IPS-11a (cell line): ENCODE data around the gene KRTAP1-3.
"Not testable (repeated sequence)": the region's sequence is repeated elsewhere in the genome, so short reads cannot be mapped to it uniquely, and the experiment has no call there.

Source experiments
- H3K4me3 ChIP-seq: one replicate; pipeline ENCODE4 v1.5.1; 2013; ENCODE audit warnings: low read depth, low read length, control low read depth

Gene KRTAP1-3

GRCh38 chr17:41012326-41013120 lies 22.2 kb downstream of the KRTAP1-3 start:
- no peak overlapping the region for H3K4me3 ChIP-seq

DNA sequence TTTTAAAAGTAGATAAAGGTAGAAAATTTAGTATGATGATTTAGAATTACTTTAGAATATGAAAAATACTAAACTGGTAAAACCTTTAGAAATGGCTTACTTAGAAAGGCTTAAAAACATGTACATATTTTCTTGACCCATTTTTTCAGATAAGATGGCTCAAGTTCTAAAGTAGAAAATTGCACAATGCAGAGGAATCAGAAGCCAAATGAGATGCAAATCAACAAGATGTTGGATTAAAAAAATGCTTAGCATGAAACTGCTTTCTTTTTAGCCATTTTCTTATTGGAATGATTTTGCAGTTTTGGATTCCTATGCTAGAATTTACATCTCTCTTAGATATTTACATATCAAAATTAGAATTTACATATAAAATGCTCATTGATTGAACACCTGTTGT lies 24.2 kb downstream of the KRTAP1-3 start:
- no peak overlapping the region for H3K4me3 ChIP-seq

DNA sequence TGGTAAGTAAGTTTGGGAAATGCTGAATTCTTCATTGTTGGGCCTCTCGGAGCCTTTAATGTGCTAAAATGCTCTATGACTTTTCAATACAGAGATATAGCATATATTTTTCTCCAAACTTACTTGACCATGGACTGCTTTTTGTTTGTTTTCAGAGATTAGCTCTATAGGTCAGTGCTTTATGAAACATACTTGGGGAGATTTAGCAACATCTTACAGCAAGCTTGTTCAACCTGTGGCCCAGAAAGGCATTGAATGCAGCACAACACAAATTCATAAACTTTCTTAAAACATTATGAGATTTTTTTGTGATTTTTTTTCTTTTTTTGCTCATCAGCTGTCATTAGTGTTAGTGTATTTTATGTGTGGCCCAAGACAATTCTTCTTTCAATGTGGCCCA lies 24.7 kb downstream of the KRTAP1-3 start:
- no peak overlapping the region for H3K4me3 ChIP-seq

- H3K4me3 ChIP-seq: no peak overlapping the region
These were observed 25.3 kb downstream of the KRTAP1-3 start for GRCh38 chr17:41009301-41009760.

- H3K4me3 ChIP-seq: no peak within 1 kb of the TSS
These were observed 25.9 kb downstream of the KRTAP1-3 start, which contains the start of gene KRTAP3-1 for GRCh38 chr17:41008811-41009210. KRTAP3-1 (minus strand) TSS chr17:41009128; CDS start chr17:41009074, 54 bp downstream.

- no peak overlapping the region for H3K4me3 ChIP-seq
These were observed 30.3 kb downstream of the KRTAP1-3 start for GRCh38 chr17:41004397-41004796.

GRCh38 chr17:41003926-41004325 lies 30.7 kb downstream of the KRTAP1-3 start:
- no peak overlapping the region for H3K4me3 ChIP-seq

DNA sequence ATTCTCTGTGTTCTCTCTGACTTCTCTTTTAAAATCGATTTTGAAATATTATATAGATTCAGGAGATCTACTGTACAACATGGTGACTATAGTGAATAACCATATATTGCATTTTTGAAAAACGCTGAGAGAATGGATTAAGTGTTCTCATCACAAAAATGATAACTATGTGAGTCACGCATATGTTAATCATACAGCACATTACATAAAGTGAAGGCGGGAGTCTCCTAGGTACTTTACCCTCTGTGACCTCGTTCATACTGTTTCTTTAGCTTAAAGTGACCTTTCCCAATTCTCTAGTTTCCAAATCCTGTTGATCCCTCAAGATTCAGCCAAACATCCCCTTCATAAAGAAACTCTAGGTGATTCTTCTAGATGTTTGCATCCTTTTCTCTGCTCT lies 31.9 kb downstream of the KRTAP1-3 start:
- H3K4me3 ChIP-seq: no peak overlapping the region

GRCh38 chr17:41001795-41002194 lies 32.9 kb downstream of the KRTAP1-3 start:
- H3K4me3 ChIP-seq: no peak overlapping the region

DNA sequence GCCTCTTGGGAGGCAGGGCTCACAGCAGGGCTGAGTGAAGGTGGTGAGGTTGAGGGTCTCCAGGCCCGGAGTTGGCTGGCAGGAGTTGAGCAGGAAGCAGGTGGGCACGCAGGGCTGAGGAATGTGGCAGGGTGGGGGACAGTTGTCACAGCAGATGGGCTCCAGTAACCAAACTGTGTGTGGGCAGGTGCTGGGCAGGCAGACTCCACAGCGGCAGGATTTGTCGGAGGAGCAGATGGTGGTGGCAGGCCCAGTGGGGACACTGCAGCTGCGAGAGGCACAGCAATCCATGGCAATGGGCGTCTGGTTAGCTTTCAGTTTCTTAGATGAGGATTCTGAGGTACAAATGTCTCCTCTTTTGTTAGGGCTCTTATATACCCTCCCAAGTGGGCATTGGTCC lies 35.1 kb downstream of the KRTAP1-3 start, which contains the start of gene KRTAP3-2:
Gene KRTAP3-2, minus strand, starts transcription at position 344 of the 400 bp plus-strand sequence. Its CDS starts 53 bp downstream, at position 291.
- H3K4me3 ChIP-seq: not testable (repeated sequence)

DNA sequence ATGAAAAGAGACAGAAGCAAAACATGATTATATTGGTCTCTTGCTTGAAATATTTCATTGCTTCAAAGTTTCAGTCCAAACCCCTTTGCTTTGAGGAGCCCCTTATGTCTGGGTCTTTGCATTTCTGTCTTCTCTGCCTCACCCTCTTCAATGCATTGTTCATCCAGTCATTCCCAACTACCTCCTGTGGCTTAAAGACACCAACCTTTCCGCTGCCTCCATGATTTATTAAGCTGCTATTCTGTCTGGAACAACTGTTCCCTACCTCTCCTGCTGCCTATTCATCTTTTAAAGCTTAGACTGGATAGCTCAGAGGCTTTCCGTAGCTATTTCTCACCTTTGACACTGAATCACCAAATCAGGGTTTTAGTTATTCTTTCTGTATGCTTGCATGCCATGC lies 37.3 kb downstream of the KRTAP1-3 start:
- no peak overlapping the region for H3K4me3 ChIP-seq

DNA sequence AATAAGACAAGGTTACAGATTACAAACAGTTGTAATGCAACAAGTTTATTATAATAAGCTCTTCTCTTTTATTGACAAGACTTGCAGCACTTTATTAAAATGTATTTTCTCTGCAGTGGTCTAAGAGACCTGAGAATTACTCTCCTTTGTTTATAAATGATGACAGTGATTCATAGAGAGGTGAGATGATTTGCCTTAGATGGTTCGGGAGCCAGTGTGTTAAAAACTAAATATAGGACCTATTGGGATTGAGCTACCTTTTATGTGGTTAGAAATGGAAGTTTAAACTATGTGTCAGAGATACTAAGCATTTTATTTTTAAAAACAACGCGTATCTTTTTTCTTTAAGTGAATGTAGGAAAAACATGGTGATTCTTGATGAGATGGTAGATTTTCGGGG lies 37.8 kb downstream of the KRTAP1-3 start:
- H3K4me3 ChIP-seq: no peak overlapping the region

GRCh38 chr17:40995116-40995515 lies 39.6 kb downstream of the KRTAP1-3 start:
- no peak overlapping the region for H3K4me3 ChIP-seq

- no peak within 1 kb of the TSS for H3K4me3 ChIP-seq
These were observed 40.8 kb downstream of the KRTAP1-3 start, which contains the start of gene KRTAP3-3 for GRCh38 chr17:40993839-40994238. KRTAP3-3 (minus strand) TSS chr17:40994164; CDS start chr17:40994097, 67 bp downstream.

GRCh38 chr17:40993084-40993483 lies 41.6 kb downstream of the KRTAP1-3 start:
- no peak overlapping the region for H3K4me3 ChIP-seq

- no peak overlapping the region for H3K4me3 ChIP-seq
These were observed 42.0 kb downstream of the KRTAP1-3 start for GRCh38 chr17:40992666-40993065.

DNA sequence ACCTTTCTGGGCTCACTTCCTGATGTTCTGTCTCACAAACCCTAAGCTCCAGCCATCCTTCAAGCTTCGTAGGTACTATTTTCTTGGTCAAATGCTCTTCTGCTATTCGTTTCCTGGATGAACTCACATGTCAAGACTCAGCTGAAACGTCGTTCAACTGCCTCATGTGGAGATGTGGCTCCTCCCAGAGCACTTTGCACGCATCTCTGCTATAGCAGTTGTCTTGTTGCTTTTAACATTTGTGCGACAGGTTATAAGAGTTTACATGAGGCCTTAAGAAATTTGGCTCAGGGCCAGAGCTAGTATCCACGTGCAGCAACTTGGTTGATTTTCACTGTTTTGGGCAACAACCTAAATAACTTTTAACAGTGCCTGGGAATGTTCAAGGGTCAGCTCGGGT lies 47.8 kb downstream of the KRTAP1-3 start:
- no peak overlapping the region for H3K4me3 ChIP-seq

DNA sequence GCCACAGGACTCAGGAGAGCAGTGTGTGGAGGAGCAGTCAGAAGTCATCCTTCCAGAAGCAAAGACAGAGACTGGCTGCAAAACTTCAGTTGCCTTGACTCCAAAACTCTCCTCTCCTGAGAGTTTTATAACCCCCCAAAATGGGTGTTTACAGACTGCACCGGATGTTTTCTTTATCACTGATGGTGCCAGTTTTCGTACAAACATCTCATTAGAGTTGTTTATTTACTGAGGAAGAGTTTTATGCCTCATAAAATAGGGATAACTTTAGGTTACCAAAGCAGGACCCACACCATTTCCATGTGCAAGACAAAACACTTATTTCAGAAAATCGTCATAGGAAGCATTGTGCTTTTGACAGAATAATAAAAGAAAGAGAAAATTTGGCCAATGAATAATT lies 50.4 kb downstream of the KRTAP1-3 start, which contains the start of gene KRT40:
Gene KRT40, minus strand, starts transcription at position 101 of the 400 bp plus-strand sequence. Its CDS starts 53 bp downstream, at position 48.
- H3K4me3 ChIP-seq: no peak within 1 kb of the TSS
